OCI-LY7 (cell line): Measurements from ENCODE around the gene RABEP1.

Experiments used
- CTCF ChIP-seq: fragments of 200-600 bp; sonication (generic); conservative IDR thresholded peaks from 2 replicates; pipeline ENCODE4 v1.5.1; 2014; ENCODE audit warnings: mild to moderate bottlenecking, antibody characterized with exemption, low read length, moderate library complexity, mixed read lengths
- EZH2phosphoT487 ChIP-seq: fragments of 200-600 bp; sonication (generic); IDR thresholded peaks from 2 replicates; pipeline ENCODE4 v1.6.1; 2018; ENCODE audit warnings: low read depth, borderline replicate concordance, mild to moderate bottlenecking, mixed run types, antibody characterized with exemption, low read length, moderate library complexity, mixed read lengths

- TF ChIP-seq EZH2phosphoT487 (no peak), CTCF (no peak)
Observed at GRCh38 chr17:5410594-5411272, 128.6 kb downstream of the RABEP1 start.
